HCT116 (cell line): ENCODE data around the gene MYL6B.

Experiments
- EZH2phosphoT487 ChIP-seq: fragments of 200-600 bp; IDR thresholded peaks from 2 replicates; pipeline ENCODE4 v1.6.1; 2018; ENCODE audit warnings: antibody characterized with exemption, borderline replicate concordance
- ZFX ChIP-seq: fragments of 450-650 bp; IDR thresholded peaks from 2 replicates; pipeline ENCODE4 v1.6.1; 2017
- TF ChIP-seq, protein P1 (sequence below), 3 experiments: fragments of 200-600 bp in 1 of 3; sonication (generic) in 1 of 3; IDR thresholded peaks in 2 of 3; conservative IDR thresholded peaks in 1 of 3; 2 replicates each; pipeline ENCODE4 v1.5.1; 2012 to 2017; ENCODE audit warnings: low read depth in 2 of 3, low read length in 2 of 3, antibody characterized with exemption in 1 of 3, borderline replicate concordance in 1 of 3, control low read depth in 1 of 3, mild to moderate bottlenecking in 1 of 3, mixed read lengths in 1 of 3, mixed run types in 1 of 3, moderate library complexity in 1 of 3; ENCODE audit not compliant: insufficient read depth in 1 of 3

DNA sequence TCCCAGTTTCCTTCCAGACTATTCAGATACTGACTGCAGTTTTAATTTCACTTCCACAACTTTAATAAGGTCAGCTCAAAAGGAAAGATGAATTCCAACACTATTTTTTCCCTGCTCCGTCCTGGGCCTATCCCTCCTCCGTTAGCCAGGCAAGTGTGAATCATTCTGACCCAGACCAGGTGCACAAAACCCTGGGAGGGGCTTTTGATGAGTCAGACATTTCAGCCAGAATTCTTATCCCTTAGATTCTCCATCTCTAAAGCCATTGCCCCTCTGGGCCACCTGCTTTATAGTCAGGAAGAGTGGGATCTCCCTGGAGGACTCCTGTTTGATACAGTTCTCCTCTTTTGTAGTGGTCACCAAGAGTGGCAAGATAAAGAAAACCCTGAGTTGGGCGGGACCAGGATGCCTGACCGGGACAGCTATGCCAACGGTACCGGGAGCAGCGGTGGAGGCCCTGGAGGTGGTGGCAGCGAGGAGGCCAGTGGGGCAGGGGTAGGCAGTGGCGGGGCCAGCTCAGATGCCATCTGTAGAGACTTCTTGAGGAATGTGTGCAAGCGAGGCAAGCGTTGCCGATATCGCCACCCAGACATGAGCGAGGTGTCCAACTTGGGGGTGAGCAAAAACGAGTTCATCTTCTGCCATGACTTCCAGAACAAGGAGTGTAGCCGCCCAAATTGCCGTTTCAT, 32.1 kb upstream of the MYL6B start:
- TF ChIP-seq EZH2phosphoT487 (no peak), ZFX (no peak)
- TF ChIP-seq, protein P1, sequence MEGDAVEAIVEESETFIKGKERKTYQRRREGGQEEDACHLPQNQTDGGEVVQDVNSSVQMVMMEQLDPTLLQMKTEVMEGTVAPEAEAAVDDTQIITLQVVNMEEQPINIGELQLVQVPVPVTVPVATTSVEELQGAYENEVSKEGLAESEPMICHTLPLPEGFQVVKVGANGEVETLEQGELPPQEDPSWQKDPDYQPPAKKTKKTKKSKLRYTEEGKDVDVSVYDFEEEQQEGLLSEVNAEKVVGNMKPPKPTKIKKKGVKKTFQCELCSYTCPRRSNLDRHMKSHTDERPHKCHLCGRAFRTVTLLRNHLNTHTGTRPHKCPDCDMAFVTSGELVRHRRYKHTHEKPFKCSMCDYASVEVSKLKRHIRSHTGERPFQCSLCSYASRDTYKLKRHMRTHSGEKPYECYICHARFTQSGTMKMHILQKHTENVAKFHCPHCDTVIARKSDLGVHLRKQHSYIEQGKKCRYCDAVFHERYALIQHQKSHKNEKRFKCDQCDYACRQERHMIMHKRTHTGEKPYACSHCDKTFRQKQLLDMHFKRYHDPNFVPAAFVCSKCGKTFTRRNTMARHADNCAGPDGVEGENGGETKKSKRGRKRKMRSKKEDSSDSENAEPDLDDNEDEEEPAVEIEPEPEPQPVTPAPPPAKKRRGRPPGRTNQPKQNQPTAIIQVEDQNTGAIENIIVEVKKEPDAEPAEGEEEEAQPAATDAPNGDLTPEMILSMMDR (IDR thresholded peaks at IDR 0.05 in 2 of 3, conservative IDR thresholded peaks at IDR 0.05 in 1 of 3; ENCODE audit: borderline replicate concordance in 1 of 3, insufficient read depth in 1 of 3, low read depth in 2 of 3, low read length in 2 of 3), result no peak
